K562 (cell line): ENCODE data around the gene CDK5R1. TPM values are rescaled to one million over a fixed set of nuclear protein-coding genes. Genes with fewer than 3 reads are reported as not detected.

Experiments
- ATAC-seq: fragments of 200-7000 bp; cut with Tn5 transposase; 3 replicates; pipeline ENCODE4 v1.9.1; 2020; ENCODE audit warnings: moderate library complexity
- BruUV-seq: library from RNA; stranded (reverse); fragments of 400-500 nt; replicated peaks from 2 replicates; lab custom pipeline; 2021; lab: Mats Ljungman, UMichigan
- CTCF ChIA-PET: fragments of 300-600 bp; formaldehyde crosslinking; extraction: SDS; loops from one replicate; lab custom pipeline; 2021; ENCODE audit warnings: low intra/inter-chr PET ratio; lab: Yijun Ruan, JAX
- POLR2A ChIA-PET: fragments of 300-600, 350-650 bp; sonication (Branson Sonifier 250); formaldehyde crosslinking; extraction: SDS; loops from one replicate; lab custom pipeline; 2021; ENCODE audit warnings: antibody characterized with exemption, inconsistent platforms; lab: Yijun Ruan, JAX
- DNase-seq, 4 experiments: peaks; one replicate each; pipeline versions ENCODE4 v3.0.0 to v3.0.0-alpha.2; 2011 to 2018; ENCODE audit warnings: low spot score in 3 of 4, mixed read lengths in 3 of 4; ENCODE audit errors: extremely low read depth in 1 of 4
- FAIRE-seq: peaks from 2 replicates; lab custom pipeline; 2011; peaks lifted over from hg19 to GRCh38; lab: Jason Lieb, UNC
- H2AFZ ChIP-seq: 2 replicates; pipeline ENCODE4 v1.6.0; 2011; ENCODE audit warnings: low read depth, low read length, control low read depth, inconsistent platforms
- H3K27ac ChIP-seq: fragments of 200-600 bp; 3 replicates; pipeline ENCODE4 v1.8.0; 2011; ENCODE audit warnings: low read depth, mild to moderate bottlenecking, control low read depth, inconsistent platforms, low read length, moderate library complexity, mixed read lengths; ENCODE audit errors: extremely low read depth
- H3K27me3 ChIP-seq, 2 experiments: fragments of 300-600 bp in 1 of 2; 2 replicates in 1 of 2; 3 replicates in 1 of 2; pipeline versions ENCODE4 v1.6.0 to v1.8.0; 2011; ENCODE audit warnings: inconsistent platforms in 2 of 2, low read length in 2 of 2, mild to moderate bottlenecking in 1 of 2, mixed read lengths in 1 of 2, moderate library complexity in 1 of 2; ENCODE audit not compliant: control insufficient read depth in 2 of 2, insufficient read depth in 2 of 2
- H3K36me3 ChIP-seq: fragments of 300-600 bp; 3 replicates; pipeline ENCODE4 v1.8.0; 2011; ENCODE audit warnings: mild to moderate bottlenecking, low read length, inconsistent platforms; ENCODE audit not compliant: control insufficient read depth, insufficient read depth
- H3K4me1 ChIP-seq, 2 experiments: fragments of 200-600 bp in 1 of 2; replicated peaks in 1 of 2; 2 replicates in 1 of 2; 3 replicates in 1 of 2; pipeline versions ENCODE4 v1.5.1 to v1.8.0; 2011; ENCODE audit warnings: inconsistent platforms in 2 of 2, low read length in 2 of 2, mild to moderate bottlenecking in 1 of 2, mixed read lengths in 1 of 2, moderate library complexity in 1 of 2; ENCODE audit not compliant: control insufficient read depth in 2 of 2, insufficient read depth in 2 of 2
- H3K4me2 ChIP-seq: 2 replicates; pipeline ENCODE4 v1.6.1; 2011; ENCODE audit warnings: low read length, control low read depth, inconsistent platforms, mixed read lengths; ENCODE audit not compliant: insufficient read depth
- H3K4me3 ChIP-seq: fragments of 200-600 bp; sonication (generic), shearing (Covaris generic); 2 replicates; pipeline ENCODE4 v1.5.1; 2016; ENCODE audit warnings: control low read depth, inconsistent platforms
- H3K79me2 ChIP-seq: fragments of 200-600 bp; 3 replicates; pipeline ENCODE4 v1.8.0; 2011; ENCODE audit warnings: low read length, inconsistent platforms; ENCODE audit not compliant: control insufficient read depth, insufficient read depth
- H3K9ac ChIP-seq, 2 experiments: 2 replicates each; pipeline versions ENCODE4 v1.6.0 to v1.6.1; 2011; ENCODE audit warnings: low read depth in 2 of 2, low read length in 2 of 2, control low read depth in 1 of 2, inconsistent platforms in 1 of 2, mild to moderate bottlenecking in 1 of 2, mixed read lengths in 1 of 2; ENCODE audit not compliant: insufficient read depth in 1 of 2
- H3K9me1 ChIP-seq: one replicate; pipeline ENCODE4 v1.6.0; 2011; ENCODE audit warnings: inconsistent platforms, mild to moderate bottlenecking, low read length, moderate library complexity; ENCODE audit not compliant: control insufficient read depth, insufficient read depth
- H3K9me3 ChIP-seq: replicated peaks from 2 replicates; pipeline ENCODE4 v1.5.1; 2011; ENCODE audit warnings: low read depth, low read length, inconsistent platforms; ENCODE audit not compliant: control insufficient read depth, insufficient read depth
- H4K20me1 ChIP-seq: replicated peaks from 2 replicates; pipeline ENCODE4 v1.6.1; 2011; ENCODE audit warnings: low read length, inconsistent platforms, mixed read lengths; ENCODE audit not compliant: control insufficient read depth, insufficient read depth
- IRF2 ChIP-seq: sonication (generic); formaldehyde crosslinking; IDR thresholded peaks from 2 replicates; pipeline ENCODE4 v1.8.1; 2022; ENCODE audit warnings: mild to moderate bottlenecking, missing genetic modification reagents
- ZNF644 ChIP-seq: fragments of 200-800 bp; sonication (Bioruptor generic); IDR thresholded peaks from 2 replicates; pipeline ENCODE4 v1.6.1; 2016; ENCODE audit warnings: low read depth, missing genetic modification characterization, missing compliant biosample characterization
- WGBS: fragments of 100-300 bp; shearing (Covaris generic); methylation state at CpG from one replicate; pipeline ENCODE4 v1.1.6; 2016; ENCODE audit warnings: low coverage, mixed read lengths; ENCODE audit not compliant: insufficient coverage; ENCODE audit errors: missing lambda C conversion rate; 5-methylcytosine and 5-hydroxymethylcytosine counted together
- in situ Hi-C: fragments of 300-500 bp; cut with MboI; formaldehyde crosslinking; loops from 4 replicates; pipeline ENCODE4 v1.15.0; 2018; ENCODE audit warnings: inconsistent platforms, mixed read lengths
- intact Hi-C: fragments of 100-400 bp; cut with micrococcal nuclease; formaldehyde crosslinking; loops from 2 replicates; pipeline ENCODE4 v1.14.2; 2022
- polyA plus RNA-seq, 8 experiments: library from polyadenylated mRNA; depleted of rRNA in 4 of 8; stranded (reverse) in 5 of 8; unstranded in 3 of 8; fragments of >200 nt; fragmentation: Nextera tagmentation in 2 of 8; fragmentation: Illumina TruSeq in 1 of 8; extraction: Ambion mirVana in 2 of 8; extraction: Trizol in 1 of 8; gene quantifications; 2 replicates each; pipeline versions ENCODE4 v1.2.1 to v1.2.3, GENCODE V29; 2011 to 2014; ENCODE audit warnings: inconsistent platforms in 1 of 8, missing spikeins in 1 of 8
- total RNA-seq, 7 experiments: library from RNA; depleted of rRNA in 6 of 7; stranded (reverse); fragments of >200 nt in 6 of 7; fragmentation: Illumina TruSeq in 2 of 7; extraction: Trizol in 2 of 7; gene quantifications; 2 replicates each; pipeline versions ENCODE4 v1.2.1 to v1.2.3, GENCODE V29; 2011 to 2021; ENCODE audit warnings: low replicate concordance in 1 of 7
- TF ChIP-seq, protein P1 (sequence below): fragments of 250-450 bp; sonication (Bioruptor Pico); IDR thresholded peaks from 2 replicates; pipeline ENCODE4 v1.8.0; 2021; ENCODE audit warnings: borderline replicate concordance, mild to moderate bottlenecking, moderate library complexity; ENCODE audit not compliant: poor library complexity, severe bottlenecking

CDK5R1 gene
- total and polyA plus RNA-seq, 9 of the 15 experiments (the other 6 are each of a cell fraction or from before 2014, with no cell fraction given) = 0.10 to 4.8 (median 2.3) TPM

DNA sequence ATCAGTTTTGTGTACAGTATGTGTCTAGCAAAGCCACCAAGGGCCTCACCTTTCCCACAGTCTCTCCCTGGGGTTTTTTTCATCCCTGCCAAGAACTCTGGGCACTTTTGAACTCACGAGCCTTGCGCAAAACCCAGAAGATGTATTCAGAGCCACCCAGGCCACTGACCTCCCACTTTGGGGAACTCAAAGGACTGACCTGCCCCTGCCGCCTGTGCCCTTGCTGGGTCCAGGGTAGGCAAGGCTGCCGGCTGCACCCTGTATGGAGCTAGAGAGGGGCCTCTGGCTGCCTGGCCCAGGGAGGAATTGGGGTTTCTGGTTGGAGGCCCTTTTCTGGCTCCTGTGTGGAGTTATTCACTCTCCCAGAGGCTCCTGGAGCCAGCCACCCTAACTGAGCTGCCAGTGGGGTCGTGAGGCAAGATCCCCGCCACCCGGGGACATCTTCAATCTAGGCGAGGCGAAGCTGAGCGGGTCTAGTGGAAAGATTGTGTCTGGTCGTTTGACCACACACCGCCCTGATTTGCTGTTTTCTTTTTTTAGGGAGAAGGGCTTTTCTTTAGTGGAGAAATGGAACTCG is 1.9 kb downstream of the CDK5R1 start:
- peaks cover 37% of the 10 kb centered on the region; the same call in 2 of the 3 replicates for H3K36me3 ChIP-seq
- DNase-seq = no peak
- peak overlapping the region in 1 of 2 experiments; percentile 81; a peak in 2 of 4 replicates for H3K9ac ChIP-seq
- CTCF ChIA-PET = no interaction called here
- TF ChIP-seq ZNF644 (tag) = no peak
- no peak for TF ChIP-seq IRF2 (CRISPR knock-in tag)
- TF ChIP-seq, protein P1, sequence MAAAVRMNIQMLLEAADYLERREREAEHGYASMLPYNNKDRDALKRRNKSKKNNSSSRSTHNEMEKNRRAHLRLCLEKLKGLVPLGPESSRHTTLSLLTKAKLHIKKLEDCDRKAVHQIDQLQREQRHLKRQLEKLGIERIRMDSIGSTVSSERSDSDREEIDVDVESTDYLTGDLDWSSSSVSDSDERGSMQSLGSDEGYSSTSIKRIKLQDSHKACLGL (CRISPR knock-in tag) = no peak
- in situ Hi-C loops = no loop called here
- peaks cover 16 to 52% of the 10 kb centered on the region in 2 experiments; a peak in 4 of 5 replicates for H3K4me1 ChIP-seq
- H4K20me1 ChIP-seq = peaks cover 5% of the 10 kb centered on the region; the same call in 1 of the 2 replicates
- H3K4me3 ChIP-seq = no peak overlapping the region
- BruUV-seq = no TSS peak
- H3K9me1 ChIP-seq = no peaks in the 10 kb centered on the region
- H3K27me3 ChIP-seq = no peaks in the 10 kb centered on the region
- WGBS = 92% methylated on average over 12 of the region's 13 CpGs
- POLR2A ChIA-PET = interaction anchor here (0.6 to 1.7 kb wide), 4 partner anchors 9 to 388 kb away, joined by 3 to 7 read pairs (median 4); partner anchors contain the start of genes MYO1D and PSMD11
- FAIRE-seq = no peak
- no peak overlapping the region for H3K27ac ChIP-seq
- no peaks in the 10 kb centered on the region for H3K9me3 ChIP-seq
- H2AFZ ChIP-seq = no peak overlapping the region
- no peak overlapping the region for H3K4me2 ChIP-seq
- no peak for ATAC-seq
- intact Hi-C loops = loop anchor here (10.0 kb wide), 1 partner anchor 166 kb away; no protein-coding TSS in a partner anchor
- peaks cover 17% of the 10 kb centered on the region; the same call in 2 of the 3 replicates for H3K79me2 ChIP-seq
